ENCODE measurements around the gene ASRGL1.

Gene ASRGL1

GRCh38 chr11:62390722-62391121 lies 53.5 kb downstream of the ASRGL1 start:
- TF ChIP-seq ZFX (IDR thresholded peaks at IDR 0.05) (no peak), CTCF (conservative IDR thresholded peaks at IDR 0.05) (no peak)
- no peak overlapping the region for H3K27ac ChIP-seq

DNA sequence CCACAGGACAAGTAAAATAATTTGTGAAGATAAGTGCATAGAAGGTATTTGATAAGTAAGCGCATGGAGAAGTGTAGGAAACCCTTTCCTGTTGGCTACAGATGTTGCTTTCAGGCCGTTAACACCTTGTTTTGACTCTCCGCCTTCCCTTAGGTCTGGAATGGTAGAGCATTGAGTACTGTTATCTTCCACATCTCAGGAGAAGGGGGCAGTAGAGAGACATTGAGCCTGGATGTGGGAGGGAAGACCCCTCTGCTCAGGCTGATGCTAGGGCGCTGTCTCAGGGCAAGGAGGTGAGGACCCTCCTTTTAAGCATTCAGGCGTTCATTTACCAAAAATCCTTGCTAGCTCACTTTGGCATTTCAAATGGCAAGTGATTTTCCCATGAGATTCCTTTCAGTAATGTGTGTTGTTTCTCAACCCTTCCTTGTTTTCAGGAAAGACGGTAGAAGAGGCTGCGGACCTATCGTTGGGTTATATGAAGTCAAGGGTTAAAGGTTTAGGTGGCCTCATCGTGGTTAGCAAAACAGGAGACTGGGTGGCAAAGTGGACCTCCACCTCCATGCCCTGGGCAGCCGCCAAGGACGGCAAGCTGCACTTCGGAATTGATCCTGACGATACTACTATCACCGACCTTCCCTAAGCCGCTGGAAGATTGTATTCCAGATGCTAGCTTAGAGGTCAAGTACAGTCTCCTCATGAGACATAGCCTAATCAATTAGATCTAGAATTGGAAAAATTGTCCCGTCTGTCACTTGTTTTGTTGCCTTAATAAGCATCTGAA lies 54.6 kb downstream of the ASRGL1 start:
- no peak overlapping the region for H3K27ac ChIP-seq
- TF ChIP-seq CTCF (conservative IDR thresholded peaks at IDR 0.05): no peak
- TF ChIP-seq ZFX (IDR thresholded peaks at IDR 0.05): no peak

GRCh38 chr11:62392506-62392905 lies 55.3 kb downstream of the ASRGL1 start:
- no peak for TF ChIP-seq CTCF (conservative IDR thresholded peaks at IDR 0.05)
- no peak for TF ChIP-seq ZFX (IDR thresholded peaks at IDR 0.05)

GRCh38 chr11:62393061-62393611 lies 55.9 kb downstream of the ASRGL1 start:
- no peak overlapping the region for H3K27ac ChIP-seq
- no peak for TF ChIP-seq ZFX (IDR thresholded peaks at IDR 0.05)
- peak; percentile 53 for TF ChIP-seq CTCF (conservative IDR thresholded peaks at IDR 0.05)

More at GRCh38 chr11:62392506-62392905, 55.3 kb downstream of the ASRGL1 start:
- no peak overlapping the region for H3K27ac ChIP-seq

- no peak; the same call in 1 of the 2 replicates for TF ChIP-seq CTCF (conservative IDR thresholded peaks at IDR 0.05)
- TF ChIP-seq ZFX (IDR thresholded peaks at IDR 0.05): no peak
- H3K27ac ChIP-seq: no peak overlapping the region
Measured at GRCh38 chr11:62393735-62394134, 56.5 kb downstream of the ASRGL1 start.

DNA sequence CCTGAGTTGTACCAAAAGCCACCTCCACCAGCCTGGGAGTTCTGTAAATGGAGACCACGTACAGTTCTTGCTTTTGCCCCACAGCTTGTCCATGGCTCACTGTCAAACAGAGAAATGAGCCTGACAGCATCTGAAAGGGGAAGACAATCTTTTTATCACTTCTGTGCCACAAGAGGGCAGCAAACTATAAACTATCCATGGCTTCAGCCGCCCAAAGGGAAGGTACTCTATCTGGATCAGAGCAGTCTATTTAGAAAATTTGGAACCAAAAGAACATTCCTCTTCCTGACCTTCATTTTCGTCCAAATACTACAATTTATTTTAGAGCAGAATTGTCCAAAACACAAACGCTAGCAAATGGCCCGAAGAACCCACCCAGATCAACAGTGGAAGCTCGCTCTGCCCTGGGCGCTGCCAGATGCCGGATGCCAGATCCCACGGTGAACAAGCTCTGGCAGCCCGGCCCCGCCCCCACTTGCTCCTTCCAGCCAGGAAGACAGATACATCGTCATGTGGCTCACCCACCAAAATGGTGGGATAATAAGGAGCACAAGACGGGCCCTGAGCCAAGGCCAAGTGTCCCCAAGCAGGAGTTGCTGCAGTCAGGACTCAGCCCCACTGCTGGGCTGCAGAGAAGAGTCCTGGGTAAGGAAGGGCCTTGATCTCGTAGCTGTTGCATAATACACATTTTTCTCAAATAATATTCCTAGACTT lies 57.7 kb downstream of the ASRGL1 start:
- TF ChIP-seq ZFX (IDR thresholded peaks at IDR 0.05) (no peak), CTCF (conservative IDR thresholded peaks at IDR 0.05) (peak; percentile 80)
- H3K27ac ChIP-seq: no peak overlapping the region

All from C4-2B (cell line).